ENCODE measurements around the gene IER2. TPM values are rescaled to one million over a fixed set of nuclear protein-coding genes. Genes with fewer than 3 reads are reported as not detected.

IER2 gene
- total and polyA plus RNA-seq, 9 of the 15 experiments (the other 6 are each of a cell fraction or from before 2014, with no cell fraction given) = 4.5 to 205 (median 23.7) TPM

DNA sequence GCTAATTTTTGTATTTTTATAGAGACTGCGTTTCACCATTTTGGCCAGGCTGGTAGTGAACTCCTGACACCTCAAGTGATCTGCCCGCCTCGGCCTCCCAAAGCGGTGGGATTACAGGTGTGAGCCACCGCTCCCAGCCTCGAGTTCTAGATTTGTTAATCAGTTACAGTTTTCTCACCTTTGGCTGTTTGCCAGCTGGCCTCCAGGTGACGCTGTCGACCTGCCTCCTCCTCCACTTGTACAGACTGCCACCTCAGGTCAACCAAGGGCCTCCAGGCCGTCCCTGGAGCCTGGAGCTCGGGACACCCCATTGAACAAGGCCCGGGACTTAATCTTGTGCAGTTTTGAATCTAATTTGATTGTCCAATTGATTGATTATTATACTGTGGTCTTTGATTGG lies 45.5 kb downstream of the IER2 start (continued):
- TF ChIP-seq ELF2 (CRISPR knock-in tag; IDR thresholded peaks at IDR 0.05) = no peak
- TF ChIP-seq, protein P1, sequence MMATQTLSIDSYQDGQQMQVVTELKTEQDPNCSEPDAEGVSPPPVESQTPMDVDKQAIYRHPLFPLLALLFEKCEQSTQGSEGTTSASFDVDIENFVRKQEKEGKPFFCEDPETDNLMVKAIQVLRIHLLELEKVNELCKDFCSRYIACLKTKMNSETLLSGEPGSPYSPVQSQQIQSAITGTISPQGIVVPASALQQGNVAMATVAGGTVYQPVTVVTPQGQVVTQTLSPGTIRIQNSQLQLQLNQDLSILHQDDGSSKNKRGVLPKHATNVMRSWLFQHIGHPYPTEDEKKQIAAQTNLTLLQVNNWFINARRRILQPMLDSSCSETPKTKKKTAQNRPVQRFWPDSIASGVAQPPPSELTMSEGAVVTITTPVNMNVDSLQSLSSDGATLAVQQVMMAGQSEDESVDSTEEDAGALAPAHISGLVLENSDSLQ (IDR thresholded peaks at IDR 0.05) = no peak
- TF ChIP-seq ZNF133 (CRISPR knock-in tag; IDR thresholded peaks at IDR 0.05) = no peak
- TF ChIP-seq ZNF384 (IDR thresholded peaks at IDR 0.05; ENCODE audit: low read depth, low read length) = peak; percentile 11; the same call in 1 of the 2 replicates
- no peak for TF ChIP-seq ZBTB8A (IDR thresholded peaks at IDR 0.05; ENCODE audit: partially characterized antibody)
- no peak for TF ChIP-seq BRD4 (IDR thresholded peaks at IDR 0.05)

DNA sequence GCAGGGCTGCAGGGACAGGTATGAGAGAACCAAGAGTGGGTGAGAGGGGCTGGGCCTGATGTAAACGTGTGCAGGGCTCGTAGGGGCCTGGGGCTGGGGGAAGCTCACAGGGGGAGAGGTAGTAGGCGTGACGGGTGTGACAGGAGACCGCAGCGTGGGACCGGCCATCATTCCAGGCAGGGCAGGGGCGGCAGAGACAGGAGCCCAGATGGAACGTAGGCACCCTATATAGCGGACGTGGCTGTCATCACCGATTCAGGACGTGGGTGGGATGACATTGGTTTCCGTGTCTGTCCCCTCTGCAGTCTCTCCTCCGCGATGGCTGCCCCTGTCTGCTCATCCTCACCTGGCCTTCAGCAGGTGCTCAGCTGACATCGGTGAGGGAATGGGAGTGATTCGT lies 48.4 kb downstream of the IER2 start:
- BruUV-seq (replicated peaks) = no TSS peak
- Histone ChIP-seq H2AFZ (ENCODE audit: low read depth, low read length) (no peak overlapping the region; the same call in 1 of the 2 replicates), H3K4me1 (replicated peaks in 1 of 2; ENCODE audit: control insufficient read depth in 2 of 2, insufficient read depth in 2 of 2, low read length in 2 of 2) (peaks cover 0 to 6% of the 10 kb centered on the region in 2 experiments; a peak in 3 of 5 replicates), H3K36me3 (ENCODE audit: control insufficient read depth, insufficient read depth, low read length) (no peaks in the 10 kb centered on the region), H3K79me2 (ENCODE audit: control insufficient read depth, insufficient read depth, low read length) (no peaks in the 10 kb centered on the region), H3K4me2 (ENCODE audit: insufficient read depth, low read length) (no peak overlapping the region), H3K27ac (ENCODE audit: extremely low read depth, low read depth, low read length) (no peak overlapping the region), H3K9me3 (replicated peaks; ENCODE audit: control insufficient read depth, insufficient read depth, low read depth, low read length) (no peaks in the 10 kb centered on the region), H3K9ac (ENCODE audit: insufficient read depth in 1 of 2, low read depth in 2 of 2, low read length in 2 of 2) (peak overlapping the region in 1 of 2 experiments; percentile 61; a peak in 1 of 4 replicates), H3K27me3 (ENCODE audit: control insufficient read depth in 2 of 2, insufficient read depth in 2 of 2, low read length in 2 of 2) (no peaks in the 10 kb centered on the region; a peak in 1 of 5 replicates), H3K4me3 (no peak overlapping the region), H3K9me1 (ENCODE audit: control insufficient read depth, insufficient read depth, low read length) (no peaks in the 10 kb centered on the region), H4K20me1 (replicated peaks; ENCODE audit: control insufficient read depth, insufficient read depth, low read length) (no peaks in the 10 kb centered on the region)
- intact Hi-C loops (cut with micrococcal nuclease) = no loop called here
- ChIA-PET POLR2A (interaction anchor here (0.6 kb wide), 1 partner anchor 20 kb away, joined by 3 read pairs; no protein-coding TSS in a partner anchor), CTCF (ENCODE audit: low intra/inter-chr PET ratio) (interaction anchor here (0.6 kb wide), 1 partner anchor 377 kb away, joined by 3 read pairs; no protein-coding TSS in a partner anchor)
- DNase-seq (ENCODE audit: extremely low read depth in 1 of 4, low spot score in 3 of 4) = no peak
- in situ Hi-C loops (cut with MboI) = no loop called here
- ATAC-seq = no peak
- WGBS (ENCODE audit: insufficient coverage, low coverage, missing lambda C conversion rate) = 34% methylated on average over 12 of the region's 18 CpGs
- FAIRE-seq = no peak
- TF ChIP-seq BMI1 (IDR thresholded peaks at IDR 0.05; ENCODE audit: low read length) = no peak
- TF ChIP-seq ZNF696 (CRISPR knock-in tag; conservative IDR thresholded peaks at IDR 0.05) = no peak
- TF ChIP-seq ZNF561 (CRISPR knock-in tag; conservative IDR thresholded peaks at IDR 0.05) = no peak
- TF ChIP-seq MAFF (IDR thresholded peaks at IDR 0.05; ENCODE audit: low read length) = no peak
- no peak for TF ChIP-seq SRF (CRISPR knock-in tag; IDR thresholded peaks at IDR 0.05)
- TF ChIP-seq HCFC1 (IDR thresholded peaks at IDR 0.05; ENCODE audit: low read depth, low read length) = no peak
- TF ChIP-seq, protein P2, sequence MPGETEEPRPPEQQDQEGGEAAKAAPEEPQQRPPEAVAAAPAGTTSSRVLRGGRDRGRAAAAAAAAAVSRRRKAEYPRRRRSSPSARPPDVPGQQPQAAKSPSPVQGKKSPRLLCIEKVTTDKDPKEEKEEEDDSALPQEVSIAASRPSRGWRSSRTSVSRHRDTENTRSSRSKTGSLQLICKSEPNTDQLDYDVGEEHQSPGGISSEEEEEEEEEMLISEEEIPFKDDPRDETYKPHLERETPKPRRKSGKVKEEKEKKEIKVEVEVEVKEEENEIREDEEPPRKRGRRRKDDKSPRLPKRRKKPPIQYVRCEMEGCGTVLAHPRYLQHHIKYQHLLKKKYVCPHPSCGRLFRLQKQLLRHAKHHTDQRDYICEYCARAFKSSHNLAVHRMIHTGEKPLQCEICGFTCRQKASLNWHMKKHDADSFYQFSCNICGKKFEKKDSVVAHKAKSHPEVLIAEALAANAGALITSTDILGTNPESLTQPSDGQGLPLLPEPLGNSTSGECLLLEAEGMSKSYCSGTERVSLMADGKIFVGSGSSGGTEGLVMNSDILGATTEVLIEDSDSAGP (CRISPR knock-in tag; IDR thresholded peaks at IDR 0.05) = no peak
- no peak for TF ChIP-seq SP1 (CRISPR knock-in tag; IDR thresholded peaks at IDR 0.05)
- no peak for TF ChIP-seq MEIS2 (IDR thresholded peaks at IDR 0.05; ENCODE audit: partially characterized antibody)
- TF ChIP-seq, protein P3, sequence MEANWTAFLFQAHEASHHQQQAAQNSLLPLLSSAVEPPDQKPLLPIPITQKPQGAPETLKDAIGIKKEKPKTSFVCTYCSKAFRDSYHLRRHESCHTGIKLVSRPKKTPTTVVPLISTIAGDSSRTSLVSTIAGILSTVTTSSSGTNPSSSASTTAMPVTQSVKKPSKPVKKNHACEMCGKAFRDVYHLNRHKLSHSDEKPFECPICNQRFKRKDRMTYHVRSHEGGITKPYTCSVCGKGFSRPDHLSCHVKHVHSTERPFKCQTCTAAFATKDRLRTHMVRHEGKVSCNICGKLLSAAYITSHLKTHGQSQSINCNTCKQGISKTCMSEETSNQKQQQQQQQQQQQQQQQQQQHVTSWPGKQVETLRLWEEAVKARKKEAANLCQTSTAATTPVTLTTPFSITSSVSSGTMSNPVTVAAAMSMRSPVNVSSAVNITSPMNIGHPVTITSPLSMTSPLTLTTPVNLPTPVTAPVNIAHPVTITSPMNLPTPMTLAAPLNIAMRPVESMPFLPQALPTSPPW (CRISPR knock-in tag; IDR thresholded peaks at IDR 0.05) = no peak
- TF ChIP-seq CBFB (CRISPR knock-in tag; IDR thresholded peaks at IDR 0.05) = no peak
- TF ChIP-seq PHF8 (IDR thresholded peaks at IDR 0.05; ENCODE audit: borderline replicate concordance, low read length) = no peak
- TF ChIP-seq CBFA2T3 (IDR thresholded peaks at IDR 0.05) = no peak
- no peak for TF ChIP-seq ARHGAP35 (IDR thresholded peaks at IDR 0.05; ENCODE audit: partially characterized antibody)
- no peak for TF ChIP-seq SNRNP70 (optimal IDR thresholded peaks at IDR 0.05; ENCODE audit: low read depth, low read length)
